ENCODE data around the gene THBS2. TPM values are rescaled to one million over a fixed set of nuclear protein-coding genes. Genes with fewer than 3 reads are reported as not detected.

THBS2 gene
- total and polyA plus RNA-seq, 2 of the 8 experiments (the other 6 are each of a cell fraction or from before 2014, with no cell fraction given): 11.0 to 22.5 TPM

DNA sequence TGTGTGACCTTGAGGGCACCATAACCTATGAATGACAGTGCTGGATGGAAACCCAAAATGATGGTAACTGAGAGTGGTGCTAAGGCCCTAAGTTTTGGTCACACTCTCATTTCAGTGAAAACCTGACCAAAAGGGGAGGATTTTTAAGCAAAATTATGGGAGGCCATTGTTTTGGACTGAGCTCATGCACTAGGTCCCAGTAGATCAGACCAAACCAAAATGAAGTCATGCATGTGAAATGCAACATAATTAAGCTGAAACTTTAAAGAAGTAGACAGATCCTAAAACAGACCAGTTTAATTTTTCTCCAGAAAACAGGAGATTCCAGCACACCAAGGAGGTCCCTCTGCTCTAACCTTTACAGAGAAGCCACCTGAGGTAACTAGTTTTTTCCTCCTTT lies 24.0 kb upstream of the THBS2 start (continued):
- no peak for TF ChIP-seq CHD7 (IDR thresholded peaks at IDR 0.05; ENCODE audit: insufficient replicate concordance, low read length)
- no peak for TF ChIP-seq USF2 (IDR thresholded peaks at IDR 0.05; ENCODE audit: low read length)
- TF ChIP-seq GTF2F1 (IDR thresholded peaks at IDR 0.05; ENCODE audit: borderline replicate concordance, low read depth, low read length): no peak
- TF ChIP-seq SIRT6 (IDR thresholded peaks at IDR 0.05; ENCODE audit: low read length): no peak
- TF ChIP-seq CEBPB (IDR thresholded peaks at IDR 0.05; ENCODE audit: low read depth, low read length): no peak
- TF ChIP-seq, protein P1, sequence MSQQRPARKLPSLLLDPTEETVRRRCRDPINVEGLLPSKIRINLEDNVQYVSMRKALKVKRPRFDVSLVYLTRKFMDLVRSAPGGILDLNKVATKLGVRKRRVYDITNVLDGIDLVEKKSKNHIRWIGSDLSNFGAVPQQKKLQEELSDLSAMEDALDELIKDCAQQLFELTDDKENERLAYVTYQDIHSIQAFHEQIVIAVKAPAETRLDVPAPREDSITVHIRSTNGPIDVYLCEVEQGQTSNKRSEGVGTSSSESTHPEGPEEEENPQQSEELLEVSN (IDR thresholded peaks at IDR 0.05): no peak
- TF ChIP-seq JUN (IDR thresholded peaks at IDR 0.05; ENCODE audit: low read depth, low read length): no peak
- TF ChIP-seq TCF12 (IDR thresholded peaks at IDR 0.05; ENCODE audit: low read depth, low read length): no peak
- no peak for TF ChIP-seq NRF1 (IDR thresholded peaks at IDR 0.05; ENCODE audit: low read depth, low read length)

Measured in H1 (cell line).